Mesothelial cell of epicardium (in vitro differentiated cells): Measurements from ENCODE around the gene SFMBT2. TPM values are rescaled to one million over a fixed set of nuclear protein-coding genes. Genes with fewer than 3 reads are reported as not detected.

Experiments used
- DNase-seq, 2 experiments: peaks; one replicate each; pipeline ENCODE4 v3.0.0; 2021; ENCODE audit warnings: low spot score in 2 of 2; ENCODE audit not compliant: unreplicated experiment in 2 of 2
- H3K27ac Mint-ChIP-seq: 2 replicates; pipeline ENCODE4 v1.8.0; 2021; ENCODE audit warnings: mixed read lengths
- H3K27me3 Mint-ChIP-seq: 2 replicates; pipeline ENCODE4 v1.8.0; 2021; ENCODE audit warnings: low read depth, mixed read lengths
- H3K36me3 Mint-ChIP-seq: 2 replicates; pipeline ENCODE4 v1.8.0; 2021; ENCODE audit warnings: mixed read lengths
- H3K4me1 Mint-ChIP-seq: 2 replicates; pipeline ENCODE4 v1.8.0; 2021; ENCODE audit warnings: mixed read lengths
- H3K4me3 Mint-ChIP-seq: 2 replicates; pipeline ENCODE4 v1.8.0; 2021; ENCODE audit warnings: mild to moderate bottlenecking, moderate library complexity, mixed read lengths
- H3K9me3 Mint-ChIP-seq: 2 replicates; pipeline ENCODE4 v1.8.0; 2021; ENCODE audit warnings: mixed read lengths
- CTCF ChIP-seq: fragments of 200-600 bp; sonication (generic); IDR thresholded peaks from one replicate; pipeline ENCODE4 v1.5.0; 2021; ENCODE audit warnings: antibody characterized with exemption; ENCODE audit not compliant: unreplicated experiment
- total RNA-seq: library from RNA; stranded (reverse); gene quantifications from 3 replicates; pipeline ENCODE4 v1.2.1, GENCODE V29; 2021

Gene SFMBT2
- total RNA-seq, 1 donor from 2014 or later, result 2.3 TPM

DNA sequence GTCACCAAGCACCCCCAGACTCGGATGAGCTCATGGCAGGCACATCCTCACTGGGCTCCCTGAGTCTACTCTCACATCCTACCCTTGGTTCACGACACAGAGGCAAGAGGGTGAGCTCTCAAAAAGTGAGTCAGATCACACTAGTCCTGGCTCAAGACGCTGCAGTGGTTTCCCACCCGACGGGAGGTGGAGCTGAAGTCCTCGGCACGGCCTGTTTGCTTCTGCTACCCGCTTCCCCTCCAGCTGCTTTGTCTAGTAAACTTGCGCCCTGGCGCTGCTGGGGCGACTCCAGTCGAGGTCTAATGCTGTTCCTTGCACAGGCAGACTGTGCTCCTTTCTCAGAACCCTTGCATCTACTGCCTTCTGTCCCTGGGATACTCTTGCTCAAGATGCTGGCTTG is 13.5 kb upstream of the SFMBT2 start:
- H3K4me1 Mint-ChIP-seq, result no peaks in the 10 kb centered on the region
- no peaks in the 10 kb centered on the region for H3K9me3 Mint-ChIP-seq
- no peak overlapping the region for H3K27ac Mint-ChIP-seq
- peaks cover 80% of the 10 kb centered on the region for H3K27me3 Mint-ChIP-seq
- no peak overlapping the region for H3K4me3 Mint-ChIP-seq
- no peaks in the 10 kb centered on the region for H3K36me3 Mint-ChIP-seq
- no peak for DNase-seq
- no peak for TF ChIP-seq CTCF

DNA sequence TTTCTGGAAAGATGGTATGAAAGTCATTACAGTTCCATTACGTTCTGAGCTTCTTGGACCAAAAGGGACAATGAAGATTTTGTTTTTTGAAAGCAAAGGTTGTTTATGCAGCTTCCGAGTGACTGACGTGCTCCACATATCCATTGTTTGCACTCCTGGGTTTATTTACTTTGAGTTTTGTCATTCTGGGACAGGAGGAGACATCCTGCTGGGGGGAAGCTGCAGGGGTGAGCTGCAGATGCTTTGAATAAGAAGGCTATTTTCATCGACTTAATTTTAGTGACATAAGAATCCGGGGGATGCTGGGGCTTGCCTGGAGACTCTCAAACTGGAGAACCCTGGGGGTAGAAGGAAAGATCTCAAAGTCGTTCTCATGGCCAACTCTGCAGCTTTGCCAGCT is 12.7 kb upstream of the SFMBT2 start:
- H3K36me3 Mint-ChIP-seq, result no peaks in the 10 kb centered on the region
- H3K27me3 Mint-ChIP-seq, result peaks cover 82% of the 10 kb centered on the region
- DNase-seq, result no peak
- H3K9me3 Mint-ChIP-seq, result no peaks in the 10 kb centered on the region
- no peak overlapping the region for H3K27ac Mint-ChIP-seq
- no peak for TF ChIP-seq CTCF
- H3K4me1 Mint-ChIP-seq, result no peaks in the 10 kb centered on the region
- no peak overlapping the region for H3K4me3 Mint-ChIP-seq

- no peak overlapping the region for H3K4me3 Mint-ChIP-seq
- H3K36me3 Mint-ChIP-seq, result no peaks in the 10 kb centered on the region
- H3K9me3 Mint-ChIP-seq, result no peaks in the 10 kb centered on the region
- peaks cover 94% of the 10 kb centered on the region for H3K27me3 Mint-ChIP-seq
- no peak overlapping the region for H3K27ac Mint-ChIP-seq
- H3K4me1 Mint-ChIP-seq, result no peaks in the 10 kb centered on the region
- DNase-seq, result no peak
- TF ChIP-seq CTCF, result no peak
These were observed 10.7 kb upstream of the SFMBT2 start for GRCh38 chr10:7421526-7421925.

GRCh38 chr10:7419998-7420397 is 9.2 kb upstream of the SFMBT2 start:
- no peak overlapping the region for H3K27ac Mint-ChIP-seq
- no peak for DNase-seq
- TF ChIP-seq CTCF, result no peak
- no peaks in the 10 kb centered on the region for H3K9me3 Mint-ChIP-seq
- peaks cover 96% of the 10 kb centered on the region for H3K27me3 Mint-ChIP-seq
- no peak overlapping the region for H3K4me3 Mint-ChIP-seq
- H3K4me1 Mint-ChIP-seq, result no peaks in the 10 kb centered on the region
- H3K36me3 Mint-ChIP-seq, result no peaks in the 10 kb centered on the region

GRCh38 chr10:7417807-7418206 is 7.0 kb upstream of the SFMBT2 start:
- Mint-ChIP-seq H3K36me3 (no peaks in the 10 kb centered on the region), H3K4me1 (peaks cover 5% of the 10 kb centered on the region), H3K27ac (no peak overlapping the region), H3K4me3 (no peak overlapping the region), H3K27me3 (peaks cover 95% of the 10 kb centered on the region), H3K9me3 (no peaks in the 10 kb centered on the region)
- no peak for DNase-seq
- TF ChIP-seq CTCF, result no peak

GRCh38 chr10:7417103-7417623 is 6.3 kb upstream of the SFMBT2 start:
- DNase-seq, result no peak
- H3K9me3 Mint-ChIP-seq, result no peaks in the 10 kb centered on the region
- TF ChIP-seq CTCF, result no peak
- H3K27me3 Mint-ChIP-seq, result peaks cover 95% of the 10 kb centered on the region
- no peaks in the 10 kb centered on the region for H3K36me3 Mint-ChIP-seq
- no peak overlapping the region for H3K27ac Mint-ChIP-seq
- H3K4me3 Mint-ChIP-seq, result no peak overlapping the region
- H3K4me1 Mint-ChIP-seq, result peaks cover 9% of the 10 kb centered on the region
